ENCODE measurements around the gene CRYGN.

GRCh38 chr7:151438864-151439601 is 908 bp downstream of the CRYGN start:
- TF ChIP-seq, protein P1, sequence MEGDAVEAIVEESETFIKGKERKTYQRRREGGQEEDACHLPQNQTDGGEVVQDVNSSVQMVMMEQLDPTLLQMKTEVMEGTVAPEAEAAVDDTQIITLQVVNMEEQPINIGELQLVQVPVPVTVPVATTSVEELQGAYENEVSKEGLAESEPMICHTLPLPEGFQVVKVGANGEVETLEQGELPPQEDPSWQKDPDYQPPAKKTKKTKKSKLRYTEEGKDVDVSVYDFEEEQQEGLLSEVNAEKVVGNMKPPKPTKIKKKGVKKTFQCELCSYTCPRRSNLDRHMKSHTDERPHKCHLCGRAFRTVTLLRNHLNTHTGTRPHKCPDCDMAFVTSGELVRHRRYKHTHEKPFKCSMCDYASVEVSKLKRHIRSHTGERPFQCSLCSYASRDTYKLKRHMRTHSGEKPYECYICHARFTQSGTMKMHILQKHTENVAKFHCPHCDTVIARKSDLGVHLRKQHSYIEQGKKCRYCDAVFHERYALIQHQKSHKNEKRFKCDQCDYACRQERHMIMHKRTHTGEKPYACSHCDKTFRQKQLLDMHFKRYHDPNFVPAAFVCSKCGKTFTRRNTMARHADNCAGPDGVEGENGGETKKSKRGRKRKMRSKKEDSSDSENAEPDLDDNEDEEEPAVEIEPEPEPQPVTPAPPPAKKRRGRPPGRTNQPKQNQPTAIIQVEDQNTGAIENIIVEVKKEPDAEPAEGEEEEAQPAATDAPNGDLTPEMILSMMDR (IDR thresholded peaks at IDR 0.05), result no peak
- TF ChIP-seq POLR2A (IDR thresholded peaks at IDR 0.05), result no peak

Measured in uterus (tissue), 2 donors.